K562 (cell line): ENCODE results near the gene INO80E. TPM values are rescaled to one million over a fixed set of nuclear protein-coding genes. Genes with fewer than 3 reads are reported as not detected.

ENCODE experiments used
- ATAC-seq: fragments of 200-7000 bp; cut with Tn5 transposase; 3 replicates; pipeline ENCODE4 v1.9.1; 2020; ENCODE audit warnings: moderate library complexity
- BruUV-seq: library from RNA; stranded (reverse); fragments of 400-500 nt; replicated peaks from 2 replicates; lab custom pipeline; 2021; lab: Mats Ljungman, UMichigan
- CTCF ChIA-PET: fragments of 300-600 bp; formaldehyde crosslinking; extraction: SDS; loops from one replicate; lab custom pipeline; 2021; ENCODE audit warnings: low intra/inter-chr PET ratio; lab: Yijun Ruan, JAX
- POLR2A ChIA-PET: fragments of 300-600, 350-650 bp; sonication (Branson Sonifier 250); formaldehyde crosslinking; extraction: SDS; loops from one replicate; lab custom pipeline; 2021; ENCODE audit warnings: antibody characterized with exemption, inconsistent platforms; lab: Yijun Ruan, JAX
- DNase-seq, 4 experiments: peaks; one replicate each; pipeline versions ENCODE4 v3.0.0 to v3.0.0-alpha.2; 2011 to 2018; ENCODE audit warnings: low spot score in 3 of 4, mixed read lengths in 3 of 4; ENCODE audit errors: extremely low read depth in 1 of 4
- FAIRE-seq: peaks from 2 replicates; lab custom pipeline; 2011; peaks lifted over from hg19 to GRCh38; lab: Jason Lieb, UNC
- H2AFZ ChIP-seq: 2 replicates; pipeline ENCODE4 v1.6.0; 2011; ENCODE audit warnings: low read depth, low read length, control low read depth, inconsistent platforms
- H3K27ac ChIP-seq: fragments of 200-600 bp; 3 replicates; pipeline ENCODE4 v1.8.0; 2011; ENCODE audit warnings: low read depth, mild to moderate bottlenecking, control low read depth, inconsistent platforms, low read length, moderate library complexity, mixed read lengths; ENCODE audit errors: extremely low read depth
- H3K27me3 ChIP-seq, 2 experiments: fragments of 300-600 bp in 1 of 2; 2 replicates in 1 of 2; 3 replicates in 1 of 2; pipeline versions ENCODE4 v1.6.0 to v1.8.0; 2011; ENCODE audit warnings: inconsistent platforms in 2 of 2, low read length in 2 of 2, mild to moderate bottlenecking in 1 of 2, mixed read lengths in 1 of 2, moderate library complexity in 1 of 2; ENCODE audit not compliant: control insufficient read depth in 2 of 2, insufficient read depth in 2 of 2
- H3K36me3 ChIP-seq: fragments of 300-600 bp; 3 replicates; pipeline ENCODE4 v1.8.0; 2011; ENCODE audit warnings: mild to moderate bottlenecking, low read length, inconsistent platforms; ENCODE audit not compliant: control insufficient read depth, insufficient read depth
- H3K4me1 ChIP-seq, 2 experiments: fragments of 200-600 bp in 1 of 2; replicated peaks in 1 of 2; 2 replicates in 1 of 2; 3 replicates in 1 of 2; pipeline versions ENCODE4 v1.5.1 to v1.8.0; 2011; ENCODE audit warnings: inconsistent platforms in 2 of 2, low read length in 2 of 2, mild to moderate bottlenecking in 1 of 2, mixed read lengths in 1 of 2, moderate library complexity in 1 of 2; ENCODE audit not compliant: control insufficient read depth in 2 of 2, insufficient read depth in 2 of 2
- H3K4me2 ChIP-seq: 2 replicates; pipeline ENCODE4 v1.6.1; 2011; ENCODE audit warnings: low read length, control low read depth, inconsistent platforms, mixed read lengths; ENCODE audit not compliant: insufficient read depth
- H3K4me3 ChIP-seq: fragments of 200-600 bp; sonication (generic), shearing (Covaris generic); 2 replicates; pipeline ENCODE4 v1.5.1; 2016; ENCODE audit warnings: control low read depth, inconsistent platforms
- H3K79me2 ChIP-seq: fragments of 200-600 bp; 3 replicates; pipeline ENCODE4 v1.8.0; 2011; ENCODE audit warnings: low read length, inconsistent platforms; ENCODE audit not compliant: control insufficient read depth, insufficient read depth
- H3K9ac ChIP-seq, 2 experiments: 2 replicates each; pipeline versions ENCODE4 v1.6.0 to v1.6.1; 2011; ENCODE audit warnings: low read depth in 2 of 2, low read length in 2 of 2, control low read depth in 1 of 2, inconsistent platforms in 1 of 2, mild to moderate bottlenecking in 1 of 2, mixed read lengths in 1 of 2; ENCODE audit not compliant: insufficient read depth in 1 of 2
- H3K9me1 ChIP-seq: one replicate; pipeline ENCODE4 v1.6.0; 2011; ENCODE audit warnings: inconsistent platforms, mild to moderate bottlenecking, low read length, moderate library complexity; ENCODE audit not compliant: control insufficient read depth, insufficient read depth
- H3K9me3 ChIP-seq: replicated peaks from 2 replicates; pipeline ENCODE4 v1.5.1; 2011; ENCODE audit warnings: low read depth, low read length, inconsistent platforms; ENCODE audit not compliant: control insufficient read depth, insufficient read depth
- H4K20me1 ChIP-seq: replicated peaks from 2 replicates; pipeline ENCODE4 v1.6.1; 2011; ENCODE audit warnings: low read length, inconsistent platforms, mixed read lengths; ENCODE audit not compliant: control insufficient read depth, insufficient read depth
- CLOCK ChIP-seq: fragments of 250-450 bp; sonication (Bioruptor Pico); IDR thresholded peaks from 2 replicates; pipeline ENCODE4 v1.4.0; 2020; ENCODE audit warnings: mild to moderate bottlenecking, moderate library complexity, borderline replicate concordance
- CTBP1 ChIP-seq: fragments of 450-650 bp; IDR thresholded peaks from 2 replicates; pipeline ENCODE4 v1.6.1; 2016; ENCODE audit warnings: borderline replicate concordance
- HINFP ChIP-seq: fragments of 450-650 bp; conservative IDR thresholded peaks from 2 replicates; pipeline ENCODE4 v1.6.1; 2016; ENCODE audit warnings: missing genetic modification characterization, low read depth, mild to moderate bottlenecking, control low read depth, missing compliant biosample characterization
- KDM2B ChIP-seq: fragments of 250-450 bp; sonication (Bioruptor Pico); IDR thresholded peaks from 2 replicates; pipeline ENCODE4 v1.8.0; 2021; ENCODE audit warnings: mild to moderate bottlenecking, moderate library complexity
- PYGO2 ChIP-seq: fragments of 450-650 bp; IDR thresholded peaks from 2 replicates; pipeline ENCODE4 v1.6.1; 2016; ENCODE audit warnings: mild to moderate bottlenecking, missing genetic modification characterization, moderate library complexity, missing compliant biosample characterization
- RFX1 ChIP-seq: fragments of 450-650 bp; IDR thresholded peaks from 2 replicates; pipeline ENCODE4 v1.6.1; 2016; ENCODE audit warnings: mild to moderate bottlenecking, moderate library complexity
- TCF7L2 ChIP-seq: fragments of 150-350 bp; IDR thresholded peaks from 2 replicates; pipeline ENCODE4 v1.6.1; 2016; ENCODE audit warnings: low read depth, mild to moderate bottlenecking, low read length, moderate library complexity
- ZNF165 ChIP-seq: fragments of 250-450 bp; sonication (Bioruptor Pico); IDR thresholded peaks from 2 replicates; pipeline ENCODE4 v1.4.0; 2020; ENCODE audit warnings: borderline replicate concordance
- ZNF274 ChIP-seq: IDR thresholded peaks from 2 replicates; pipeline ENCODE4 v1.6.1; 2011; ENCODE audit warnings: low read depth, mild to moderate bottlenecking, low read length, moderate library complexity, borderline replicate concordance
- ZNF609 ChIP-seq: sonication (generic); formaldehyde crosslinking; IDR thresholded peaks from 2 replicates; pipeline ENCODE4 v1.8.1; 2023; ENCODE audit warnings: missing genetic modification reagents, mild to moderate bottlenecking, borderline replicate concordance
- ZNF76 ChIP-seq: fragments of 250-450 bp; sonication (Bioruptor Pico); IDR thresholded peaks from 2 replicates; pipeline ENCODE4 v1.4.0; 2020; ENCODE audit warnings: mild to moderate bottlenecking, moderate library complexity, borderline replicate concordance
- ZSCAN29 ChIP-seq: fragments of 450-650 bp; IDR thresholded peaks from 2 replicates; pipeline ENCODE4 v1.6.1; 2017
- WGBS: fragments of 100-300 bp; shearing (Covaris generic); methylation state at CpG from one replicate; pipeline ENCODE4 v1.1.6; 2016; ENCODE audit warnings: low coverage, mixed read lengths; ENCODE audit not compliant: insufficient coverage; ENCODE audit errors: missing lambda C conversion rate; 5-methylcytosine and 5-hydroxymethylcytosine counted together
- in situ Hi-C: fragments of 300-500 bp; cut with MboI; formaldehyde crosslinking; loops from 4 replicates; pipeline ENCODE4 v1.15.0; 2018; ENCODE audit warnings: inconsistent platforms, mixed read lengths
- intact Hi-C: fragments of 100-400 bp; cut with micrococcal nuclease; formaldehyde crosslinking; loops from 2 replicates; pipeline ENCODE4 v1.14.2; 2022
- polyA plus RNA-seq, 8 experiments: library from polyadenylated mRNA; depleted of rRNA in 4 of 8; stranded (reverse) in 5 of 8; unstranded in 3 of 8; fragments of >200 nt; fragmentation: Nextera tagmentation in 2 of 8; fragmentation: Illumina TruSeq in 1 of 8; extraction: Ambion mirVana in 2 of 8; extraction: Trizol in 1 of 8; gene quantifications; 2 replicates each; pipeline versions ENCODE4 v1.2.1 to v1.2.3, GENCODE V29; 2011 to 2014; ENCODE audit warnings: inconsistent platforms in 1 of 8, missing spikeins in 1 of 8
- total RNA-seq, 7 experiments: library from RNA; depleted of rRNA in 6 of 7; stranded (reverse); fragments of >200 nt in 6 of 7; fragmentation: Illumina TruSeq in 2 of 7; extraction: Trizol in 2 of 7; gene quantifications; 2 replicates each; pipeline versions ENCODE4 v1.2.1 to v1.2.3, GENCODE V29; 2011 to 2021; ENCODE audit warnings: low replicate concordance in 1 of 7

The INO80E gene
- total and polyA plus RNA-seq, 9 of the 15 experiments (the other 6 are each of a cell fraction or from before 2014, with no cell fraction given), result 0.31 to 102 (median 49.3) TPM

GRCh38 chr16:30049871-30050270 is 53.8 kb downstream of the INO80E start:
- 78% methylated on average over 6 of the region's 8 CpGs for WGBS
- no TSS peak for BruUV-seq
- Histone ChIP-seq H3K79me2 (peaks cover 14% of the 10 kb centered on the region; the same call in 2 of the 3 replicates), H3K27me3 (no peaks in the 10 kb centered on the region; a peak in 1 of 5 replicates), H3K4me2 (no peak overlapping the region), H3K9me1 (no peaks in the 10 kb centered on the region), H3K4me3 (no peak overlapping the region), H3K4me1 (peaks cover 18 to 32% of the 10 kb centered on the region in 2 experiments), H4K20me1 (peaks cover 4% of the 10 kb centered on the region; the same call in 1 of the 2 replicates), H3K9me3 (no peaks in the 10 kb centered on the region), H3K27ac (no peak overlapping the region), H3K9ac (peak overlapping the region in 1 of 2 experiments; percentile 39; a peak in 1 of 4 replicates), H2AFZ (no peak overlapping the region), H3K36me3 (no peaks in the 10 kb centered on the region)
- ChIA-PET POLR2A (no interaction called here), CTCF (interaction anchor here (0.7 kb wide), 1 partner anchor 43 kb away, joined by 3 read pairs; no protein-coding TSS in a partner anchor)
- in situ Hi-C loops (no loop called here), intact Hi-C loops (loop anchor here (5.0 kb wide), 1 partner anchor 42 kb away; the partner anchor contains the start of gene TBX6)
- ATAC-seq (no peak), FAIRE-seq (no peak), DNase-seq (no peak)
- TF ChIP-seq CLOCK, result no peak
- no peak for TF ChIP-seq ZNF165 (CRISPR knock-in tag)
- TF ChIP-seq CTBP1, result no peak
- no peak for TF ChIP-seq KDM2B (CRISPR knock-in tag)
- TF ChIP-seq ZNF609 (CRISPR knock-in tag), result no peak
- TF ChIP-seq TCF7L2, result no peak
- TF ChIP-seq ZSCAN29, result no peak
- TF ChIP-seq ZNF274, result no peak
- TF ChIP-seq HINFP (tag), result no peak
- no peak for TF ChIP-seq RFX1
- TF ChIP-seq PYGO2 (tag), result no peak
- TF ChIP-seq ZNF76 (CRISPR knock-in tag), result no peak
